ENCODE results near the gene RPS6KA3. TPM values are rescaled to one million over a fixed set of nuclear protein-coding genes. Genes with fewer than 3 reads are reported as not detected.
A peak's percentile ranks its signal among the peaks of the same experiment; 100 is the strongest.

Gene RPS6KA3
- total and polyA plus RNA-seq, 5 donors from 2014 or later = 18.3 to 56.1 (median 23.7) TPM

DNA sequence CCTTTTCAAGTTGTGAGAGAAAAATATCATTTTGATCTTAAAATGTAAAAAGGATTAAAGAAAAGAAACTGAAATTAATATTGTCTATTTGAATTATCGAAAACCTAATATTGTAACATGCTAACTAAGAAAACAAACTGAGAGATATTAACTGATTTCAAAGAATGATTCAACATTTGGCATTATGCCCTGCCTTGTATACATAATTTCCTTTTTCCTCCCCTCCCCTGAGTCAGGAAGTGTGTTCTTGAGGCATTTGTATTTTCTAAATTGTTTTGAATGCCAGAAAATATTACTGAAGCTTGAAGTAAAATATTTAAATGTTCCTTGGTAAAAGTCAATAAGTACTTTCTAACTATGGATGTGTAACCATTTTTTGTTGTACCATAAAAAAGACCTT is 49.4 kb downstream of the RPS6KA3 start:
- Histone ChIP-seq H3K4me3 (ENCODE audit: low read depth, low read length) (peak overlapping the region; percentile 10), H3K4me1 (ENCODE audit: control insufficient read depth, insufficient read depth, low read length, poor library complexity, severe bottlenecking) (peaks cover 14% of the 10 kb centered on the region), H3K36me3 (ENCODE audit: control insufficient read depth, insufficient read depth, low read length) (peaks cover 2% of the 10 kb centered on the region), H3K9me3 (ENCODE audit: control insufficient read depth in 2 of 2, low read length in 2 of 2) (no peaks in the 10 kb centered on the region), H3K27ac (ENCODE audit: insufficient read depth, low read length, poor library complexity, severe bottlenecking) (no peak overlapping the region), H3K27me3 (ENCODE audit: control insufficient read depth, insufficient read depth, low read length) (no peaks in the 10 kb centered on the region)
- H3K27me3 Mint-ChIP-seq = no peaks in the 10 kb centered on the region
- no peak for ATAC-seq (ENCODE audit: low read depth in 2 of 2)
- no peak overlapping the region for H3K4me3 Mint-ChIP-seq
- no peaks in the 10 kb centered on the region for H3K36me3 Mint-ChIP-seq
- DNase-seq = no peak
- no peaks in the 10 kb centered on the region for H3K9me3 Mint-ChIP-seq
- H3K4me1 Mint-ChIP-seq = peaks cover 20 to 59% (median 40%) of the 10 kb centered on the region in 4 donors
- peak overlapping the region in 1 of 3 donors; percentile 7 for H3K27ac Mint-ChIP-seq

DNA sequence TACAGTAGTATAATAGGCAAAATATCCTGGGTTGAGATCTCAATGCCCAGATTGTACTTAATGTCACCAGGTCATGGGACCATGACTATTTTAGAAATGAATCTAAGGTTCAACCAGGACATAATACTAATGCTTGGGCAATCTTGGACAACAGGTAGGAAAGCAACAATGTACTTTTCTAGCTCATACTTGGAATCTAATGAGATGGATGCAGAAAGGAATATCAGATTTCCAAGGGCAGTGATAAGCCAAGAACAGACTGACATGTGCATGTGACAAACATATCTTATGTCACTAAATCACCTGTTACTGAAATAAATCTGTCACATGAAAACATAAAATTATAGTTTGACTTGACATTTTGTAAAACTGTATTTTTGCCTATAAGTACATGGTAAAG is 51.1 kb downstream of the RPS6KA3 start:
- Histone ChIP-seq H3K9me3 (ENCODE audit: control insufficient read depth in 2 of 2, low read length in 2 of 2) (no peaks in the 10 kb centered on the region), H3K4me3 (ENCODE audit: low read depth, low read length) (no peak overlapping the region), H3K27me3 (ENCODE audit: control insufficient read depth, insufficient read depth, low read length) (no peaks in the 10 kb centered on the region), H3K27ac (ENCODE audit: insufficient read depth, low read length, poor library complexity, severe bottlenecking) (no peak overlapping the region), H3K4me1 (ENCODE audit: control insufficient read depth, insufficient read depth, low read length, poor library complexity, severe bottlenecking) (peaks cover 20% of the 10 kb centered on the region), H3K36me3 (ENCODE audit: control insufficient read depth, insufficient read depth, low read length) (peaks cover 2% of the 10 kb centered on the region)
- no peak for DNase-seq
- Mint-ChIP-seq H3K4me3 (no peak overlapping the region), H3K36me3 (no peaks in the 10 kb centered on the region), H3K9me3 (no peaks in the 10 kb centered on the region), H3K27me3 (no peaks in the 10 kb centered on the region), H3K4me1 (peaks cover 24 to 74% (median 50%) of the 10 kb centered on the region in 4 donors), H3K27ac (peak overlapping the region in 1 of 3 donors; percentile 38)
- ATAC-seq (ENCODE audit: low read depth in 2 of 2) = no peak

DNA sequence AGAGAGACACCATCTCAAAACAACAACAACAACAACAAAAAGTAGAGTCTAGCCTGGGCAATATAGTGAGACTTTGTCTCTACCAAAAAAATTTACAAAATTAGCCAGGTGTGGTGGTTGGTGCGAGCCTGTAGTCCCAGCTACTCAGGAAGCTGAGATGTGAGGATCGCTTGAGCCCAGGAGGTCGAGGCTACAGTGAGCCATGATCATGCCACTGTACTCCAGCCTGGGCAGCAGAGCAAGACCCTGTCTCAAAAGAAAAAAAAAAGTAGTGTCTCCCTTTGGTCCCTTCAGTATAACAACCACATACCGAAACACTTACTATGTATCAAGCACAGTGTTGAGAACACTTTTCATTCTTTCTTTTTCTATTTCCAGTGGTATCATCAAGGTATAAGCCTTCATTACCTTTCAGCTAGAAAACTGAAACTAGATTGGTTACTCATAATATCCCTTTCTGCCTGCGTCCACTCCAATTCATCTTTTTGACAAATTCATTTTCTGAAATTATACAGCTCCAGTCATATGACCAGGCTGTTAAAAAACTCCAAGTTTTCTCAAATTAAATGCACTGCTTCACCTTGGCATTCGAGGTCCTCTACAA is 54.1 kb downstream of the RPS6KA3 start:
- Mint-ChIP-seq H3K4me3 (peak overlapping the region; percentile 1 to 43 (median 24)), H3K27ac (peak overlapping the region in 2 of 3 donors; percentile 16 to 76)
- ATAC-seq (ENCODE audit: low read depth in 2 of 2) = no peak

DNA sequence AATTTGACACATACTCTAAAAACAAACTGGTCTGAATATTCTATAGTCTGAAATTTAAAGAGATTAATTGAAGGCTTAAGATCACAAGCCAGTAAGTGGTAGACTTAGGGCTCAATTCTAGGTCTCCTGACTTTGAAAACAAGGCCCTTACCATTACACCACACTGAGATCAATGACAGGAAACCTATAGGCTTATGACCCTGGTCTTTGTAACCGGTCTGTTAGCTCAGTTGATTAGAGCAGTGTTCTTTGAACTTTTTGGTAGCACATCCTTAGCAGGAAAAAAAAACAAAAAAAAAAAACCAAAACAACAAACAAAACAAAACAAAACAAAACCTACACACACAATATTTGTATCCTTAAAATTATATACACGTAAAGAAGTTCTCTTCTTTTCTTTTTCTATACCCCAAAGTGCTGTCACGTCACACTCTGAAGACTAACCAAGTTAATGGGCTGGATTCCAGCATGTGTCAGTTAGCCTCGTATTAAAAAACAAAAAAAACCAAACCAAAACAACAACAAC is 55.4 kb downstream of the RPS6KA3 start:
- peaks cover 16% of the 10 kb centered on the region for H3K4me1 ChIP-seq (ENCODE audit: control insufficient read depth, insufficient read depth, low read length, poor library complexity, severe bottlenecking)
- peaks cover 27% of the 10 kb centered on the region for H3K36me3 ChIP-seq (ENCODE audit: control insufficient read depth, insufficient read depth, low read length)
- Mint-ChIP-seq H3K9me3 (no peaks in the 10 kb centered on the region), H3K4me3 (peak overlapping the region in 1 of 4 donors; percentile 3), H3K4me1 (peaks cover 27 to 62% (median 49%) of the 10 kb centered on the region in 4 donors), H3K27ac (peak overlapping the region in 1 of 3 donors; percentile 31), H3K36me3 (peaks cover 6% of the 10 kb centered on the region), H3K27me3 (no peaks in the 10 kb centered on the region)
- H3K27me3 ChIP-seq (ENCODE audit: control insufficient read depth, insufficient read depth, low read length) = no peaks in the 10 kb centered on the region
- ATAC-seq (ENCODE audit: low read depth in 2 of 2) (peak in 1 of 2 donors; percentile 50), DNase-seq (peak in 1 of 3 donors; percentile 30)
- peak overlapping the region; percentile 7 for H3K4me3 ChIP-seq (ENCODE audit: low read depth, low read length)
- no peak overlapping the region for H3K27ac ChIP-seq (ENCODE audit: insufficient read depth, low read length, poor library complexity, severe bottlenecking)
- no peaks in the 10 kb centered on the region for H3K9me3 ChIP-seq (ENCODE audit: control insufficient read depth in 2 of 2, low read length in 2 of 2)

More for the DNA sequence above, 54.1 kb downstream of the RPS6KA3 start:
- Histone ChIP-seq H3K4me1 (ENCODE audit: control insufficient read depth, insufficient read depth, low read length, poor library complexity, severe bottlenecking) (peaks cover 23% of the 10 kb centered on the region), H3K4me3 (ENCODE audit: low read depth, low read length) (peak overlapping the region; percentile 48), H3K27ac (ENCODE audit: insufficient read depth, low read length, poor library complexity, severe bottlenecking) (no peak overlapping the region), H3K9me3 (ENCODE audit: control insufficient read depth in 2 of 2, low read length in 2 of 2) (no peaks in the 10 kb centered on the region), H3K36me3 (ENCODE audit: control insufficient read depth, insufficient read depth, low read length) (peaks cover 15% of the 10 kb centered on the region), H3K27me3 (ENCODE audit: control insufficient read depth, insufficient read depth, low read length) (no peaks in the 10 kb centered on the region)
- Mint-ChIP-seq H3K4me1 (peaks cover 31 to 56% (median 47%) of the 10 kb centered on the region in 4 donors), H3K36me3 (no peaks in the 10 kb centered on the region), H3K9me3 (no peaks in the 10 kb centered on the region), H3K27me3 (no peaks in the 10 kb centered on the region)
- DNase-seq = peak in 1 of 3 donors; percentile 21

DNA sequence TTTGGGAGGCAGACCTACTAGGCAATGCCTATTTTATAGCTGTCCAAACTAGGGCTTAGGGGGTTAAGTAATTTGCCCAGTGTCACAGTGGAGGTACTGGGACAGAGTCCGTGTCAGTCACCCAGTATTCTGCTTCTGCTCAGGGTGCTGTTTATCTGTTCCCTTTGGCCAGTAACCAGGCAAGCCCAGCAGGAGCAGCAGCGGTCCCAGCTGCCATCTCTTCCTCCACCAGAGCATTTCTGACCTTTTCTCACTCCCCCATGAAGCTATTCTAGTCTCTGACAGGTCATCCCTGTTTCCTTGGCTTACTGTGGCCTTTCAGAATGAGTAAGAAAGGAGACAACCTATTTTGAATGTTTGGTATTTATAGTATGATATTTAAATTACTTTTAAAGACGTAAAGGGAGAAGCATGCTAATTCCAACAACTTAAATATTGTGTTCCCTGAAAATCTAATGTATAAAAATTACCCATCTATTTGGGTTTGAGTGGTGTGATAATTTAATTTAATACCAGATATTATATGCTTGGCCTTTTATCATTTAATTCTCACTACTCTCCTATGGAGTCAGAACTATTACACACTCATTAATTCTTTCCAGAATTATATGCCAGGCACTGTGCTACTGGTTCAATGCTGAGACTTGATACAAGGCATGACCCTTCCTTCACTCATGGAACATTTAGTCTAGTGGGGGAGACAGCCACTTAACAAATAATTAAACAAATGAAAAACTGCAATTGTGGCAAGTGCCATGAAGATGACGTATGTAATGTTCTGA is 60.6 kb downstream of the RPS6KA3 start:
- Mint-ChIP-seq H3K9me3 (no peaks in the 10 kb centered on the region), H3K27ac (peak overlapping the region in 1 of 3 donors; percentile 55), H3K36me3 (peaks cover 11% of the 10 kb centered on the region), H3K27me3 (no peaks in the 10 kb centered on the region), H3K4me3 (no peak overlapping the region), H3K4me1 (peaks cover 13 to 42% (median 36%) of the 10 kb centered on the region in 4 donors)
- Histone ChIP-seq H3K27ac (ENCODE audit: insufficient read depth, low read length, poor library complexity, severe bottlenecking) (no peak overlapping the region), H3K9me3 (ENCODE audit: control insufficient read depth in 2 of 2, low read length in 2 of 2) (no peaks in the 10 kb centered on the region), H3K27me3 (ENCODE audit: control insufficient read depth, insufficient read depth, low read length) (no peaks in the 10 kb centered on the region), H3K4me1 (ENCODE audit: control insufficient read depth, insufficient read depth, low read length, poor library complexity, severe bottlenecking) (peaks cover 15% of the 10 kb centered on the region), H3K4me3 (ENCODE audit: low read depth, low read length) (no peak overlapping the region), H3K36me3 (ENCODE audit: control insufficient read depth, insufficient read depth, low read length) (peaks cover 37% of the 10 kb centered on the region)
- ATAC-seq (ENCODE audit: low read depth in 2 of 2) = no peak
- no peak for DNase-seq

DNA sequence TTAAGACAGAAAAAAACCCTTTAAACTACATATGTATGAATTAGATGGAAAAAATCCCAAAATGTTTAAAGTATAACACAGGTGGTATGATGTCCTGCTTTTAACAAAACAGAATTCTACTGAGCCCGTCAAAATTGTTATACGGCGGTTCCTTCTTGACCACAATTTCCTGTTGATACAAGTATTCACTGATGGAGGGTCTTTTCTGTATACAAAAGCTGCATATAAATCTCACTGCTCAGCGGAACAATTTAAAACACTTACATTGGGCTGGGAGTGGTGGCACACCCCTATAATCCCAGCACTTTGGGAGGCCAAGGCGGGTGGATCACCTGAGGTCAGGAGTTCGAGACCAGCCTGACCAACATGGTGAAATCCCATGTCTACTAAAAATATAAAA is 62.4 kb downstream of the RPS6KA3 start:
- H3K27me3 ChIP-seq (ENCODE audit: control insufficient read depth, insufficient read depth, low read length) = no peaks in the 10 kb centered on the region
- H3K4me1 ChIP-seq (ENCODE audit: control insufficient read depth, insufficient read depth, low read length, poor library complexity, severe bottlenecking) = peaks cover 2% of the 10 kb centered on the region
- no peak overlapping the region for H3K27ac ChIP-seq (ENCODE audit: insufficient read depth, low read length, poor library complexity, severe bottlenecking)
- Mint-ChIP-seq H3K4me3 (peak overlapping the region in 2 of 4 donors; percentile 8 to 16), H3K4me1 (peaks cover 4 to 28% (median 25%) of the 10 kb centered on the region in 4 donors), H3K27me3 (no peaks in the 10 kb centered on the region), H3K9me3 (no peaks in the 10 kb centered on the region), H3K36me3 (peaks cover 16% of the 10 kb centered on the region), H3K27ac (peak overlapping the region in 1 of 3 donors; percentile 26)
- H3K9me3 ChIP-seq (ENCODE audit: control insufficient read depth in 2 of 2, low read length in 2 of 2) = no peaks in the 10 kb centered on the region
- no peak overlapping the region for H3K4me3 ChIP-seq (ENCODE audit: low read depth, low read length)
- no peak for ATAC-seq (ENCODE audit: low read depth in 2 of 2)
- peaks cover 41% of the 10 kb centered on the region for H3K36me3 ChIP-seq (ENCODE audit: control insufficient read depth, insufficient read depth, low read length)
- peak in 1 of 3 donors; percentile 10 for DNase-seq

DNA sequence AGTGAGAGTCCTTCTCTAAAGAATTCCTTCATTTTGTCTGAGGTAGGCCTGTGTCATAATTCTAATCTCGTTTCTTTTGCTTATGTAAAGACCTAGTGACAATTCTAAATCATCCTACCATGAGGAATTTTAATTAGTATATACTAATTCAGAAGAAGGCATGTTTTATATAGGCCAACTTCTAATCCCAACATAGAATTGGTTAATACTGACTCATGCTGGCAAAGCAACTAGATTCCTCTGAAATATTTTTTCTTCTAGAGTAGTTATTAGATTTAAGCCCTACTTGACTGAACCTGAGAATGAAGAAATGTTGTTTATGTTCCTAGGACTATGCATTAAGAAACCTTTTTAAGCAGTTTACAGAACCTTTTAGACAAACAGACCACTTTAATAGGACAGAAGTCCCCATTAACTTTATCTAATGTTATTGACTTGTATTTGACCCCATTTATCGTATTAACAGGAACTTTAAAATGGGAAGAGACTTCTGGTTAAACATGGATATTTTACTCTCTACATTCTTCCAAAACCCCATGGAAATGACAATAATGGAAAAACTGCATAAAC is 69.0 kb downstream of the RPS6KA3 start:
- H3K9me3 ChIP-seq (ENCODE audit: control insufficient read depth in 2 of 2, low read length in 2 of 2) = no peaks in the 10 kb centered on the region
- Mint-ChIP-seq H3K9me3 (peaks cover 0 to 3% (median 0%) of the 10 kb centered on the region in 7 donors), H3K36me3 (peaks cover 10% of the 10 kb centered on the region), H3K27ac (peak overlapping the region in 1 of 3 donors; percentile 43), H3K4me1 (peaks cover 0 to 29% (median 16%) of the 10 kb centered on the region in 4 donors), H3K27me3 (no peaks in the 10 kb centered on the region), H3K4me3 (peak overlapping the region in 1 of 4 donors; percentile 2)
- DNase-seq (no peak), ATAC-seq (ENCODE audit: low read depth in 2 of 2) (no peak)
- no peaks in the 10 kb centered on the region for H3K27me3 ChIP-seq (ENCODE audit: control insufficient read depth, insufficient read depth, low read length)
- no peaks in the 10 kb centered on the region for H3K4me1 ChIP-seq (ENCODE audit: control insufficient read depth, insufficient read depth, low read length, poor library complexity, severe bottlenecking)
- peaks cover 22% of the 10 kb centered on the region for H3K36me3 ChIP-seq (ENCODE audit: control insufficient read depth, insufficient read depth, low read length)
- no peak overlapping the region for H3K27ac ChIP-seq (ENCODE audit: insufficient read depth, low read length, poor library complexity, severe bottlenecking)
- no peak overlapping the region for H3K4me3 ChIP-seq (ENCODE audit: low read depth, low read length)

Measured in CD4-positive, CD25-positive, alpha-beta regulatory T cell (primary cell).